Loucy (cell line): ENCODE measurements around the gene PGAM5.

ENCODE experiments used
- H2AFZ ChIP-seq: fragments of 200-600 bp; sonication (generic); 2 replicates; pipeline ENCODE4 v1.6.0; 2016; ENCODE audit warnings: antibody characterized with exemption, mild to moderate bottlenecking, low read length, moderate library complexity
- H3F3A ChIP-seq: fragments of 200-600 bp; 2 replicates; pipeline ENCODE4 v1.6.0; 2016; ENCODE audit warnings: antibody characterized with exemption, low read depth, mild to moderate bottlenecking
- H3K27me3 ChIP-seq: fragments of 200-600 bp; sonication (generic); 2 replicates; pipeline ENCODE4 v1.6.1; 2014; ENCODE audit warnings: low read length, mild to moderate bottlenecking; ENCODE audit not compliant: insufficient read depth, poor library complexity, severe bottlenecking
- H3K36me3 ChIP-seq: fragments of 200-600 bp; sonication (generic); 2 replicates; pipeline ENCODE4 v1.6.1; 2016; ENCODE audit warnings: low read length; ENCODE audit not compliant: insufficient read depth
- H3K4me1 ChIP-seq: fragments of 200-600 bp; sonication (generic); 2 replicates; pipeline ENCODE4 v1.5.1; 2014; ENCODE audit warnings: low read length, mild to moderate bottlenecking; ENCODE audit not compliant: insufficient read depth, poor library complexity, severe bottlenecking
- H3K4me2 ChIP-seq: fragments of 200-600 bp; sonication (generic); 2 replicates; pipeline ENCODE4 v1.6.0; 2014; ENCODE audit warnings: antibody characterized with exemption, low read length, low read depth, mild to moderate bottlenecking; ENCODE audit not compliant: poor library complexity, severe bottlenecking
- H3K4me3 ChIP-seq: fragments of 200-600 bp; sonication (generic); 2 replicates; pipeline ENCODE4 v1.5.1; 2014; ENCODE audit warnings: low read length, mild to moderate bottlenecking, mixed read lengths; ENCODE audit not compliant: poor library complexity, severe bottlenecking
- H3K79me2 ChIP-seq: fragments of 200-600 bp; sonication (generic); 2 replicates; pipeline ENCODE4 v1.6.1; 2014; ENCODE audit warnings: low read length; ENCODE audit not compliant: insufficient read depth
- H3K9ac ChIP-seq: fragments of 200-600 bp; sonication (generic); 2 replicates; pipeline ENCODE4 v1.6.0; 2014; ENCODE audit warnings: mild to moderate bottlenecking, low read depth, low read length, moderate library complexity; ENCODE audit not compliant: poor library complexity, severe bottlenecking
- H3K9me2 ChIP-seq: fragments of 200-600 bp; sonication (generic); replicated peaks from 2 replicates; pipeline ENCODE4 v1.6.1; 2016; ENCODE audit warnings: low read depth, low read length, mixed read lengths
- H3K9me3 ChIP-seq: fragments of 200-600 bp; sonication (generic); 2 replicates; pipeline ENCODE4 v1.6.1; 2014; ENCODE audit warnings: mild to moderate bottlenecking, antibody characterized with exemption, low read length, low read depth; ENCODE audit not compliant: insufficient read depth
- H4K20me1 ChIP-seq: fragments of 200-600 bp; sonication (generic); 2 replicates; pipeline ENCODE4 v1.6.0; 2014; ENCODE audit warnings: antibody characterized with exemption, low read length, mild to moderate bottlenecking; ENCODE audit not compliant: insufficient read depth, poor library complexity, severe bottlenecking
- EZH2phosphoT487 ChIP-seq: fragments of 200-600 bp; IDR thresholded peaks from 2 replicates; pipeline ENCODE4 v1.6.1; 2018; ENCODE audit warnings: antibody characterized with exemption, mild to moderate bottlenecking, moderate library complexity, borderline replicate concordance
- TF ChIP-seq, protein P1 (sequence below): fragments of 200-600 bp; sonication (generic); conservative IDR thresholded peaks from 2 replicates; pipeline ENCODE4 v1.5.1; 2014; ENCODE audit warnings: mild to moderate bottlenecking, antibody characterized with exemption, low read length

Gene PGAM5

DNA sequence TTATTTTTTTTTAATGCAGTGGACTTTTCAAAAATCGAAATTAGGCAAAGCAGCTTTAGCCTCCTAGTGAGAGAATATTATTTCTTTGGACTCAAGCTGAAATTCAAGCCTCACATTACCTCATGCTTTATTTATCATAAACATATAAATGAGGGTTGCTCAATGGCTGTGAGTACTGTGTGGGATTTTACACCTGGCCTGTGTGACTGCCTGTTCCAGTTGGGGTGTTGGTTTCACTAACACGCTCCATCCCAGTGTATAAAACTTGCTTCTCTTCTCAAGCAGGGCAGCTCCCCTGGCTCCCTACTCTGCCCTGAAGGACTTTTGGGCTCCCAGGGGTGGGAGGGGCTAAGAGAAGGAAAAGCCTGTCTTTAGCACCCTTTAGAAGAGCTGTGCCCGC, 36.0 kb downstream of the PGAM5 start:
- Histone ChIP-seq H3K79me2 (peaks cover 35% of the 10 kb centered on the region), H3K4me3 (no peak overlapping the region), H3K4me2 (no peak overlapping the region), H3F3A (no peaks in the 10 kb centered on the region), H4K20me1 (peaks cover 7% of the 10 kb centered on the region), H3K9me3 (no peaks in the 10 kb centered on the region), H3K4me1 (no peaks in the 10 kb centered on the region), H3K9me2 (no peaks in the 10 kb centered on the region), H3K9ac (no peak overlapping the region), H2AFZ (no peak overlapping the region), H3K36me3 (peaks cover 86% of the 10 kb centered on the region; the same call in 1 of the 2 replicates), H3K27me3 (no peaks in the 10 kb centered on the region)
- TF ChIP-seq, protein P1, sequence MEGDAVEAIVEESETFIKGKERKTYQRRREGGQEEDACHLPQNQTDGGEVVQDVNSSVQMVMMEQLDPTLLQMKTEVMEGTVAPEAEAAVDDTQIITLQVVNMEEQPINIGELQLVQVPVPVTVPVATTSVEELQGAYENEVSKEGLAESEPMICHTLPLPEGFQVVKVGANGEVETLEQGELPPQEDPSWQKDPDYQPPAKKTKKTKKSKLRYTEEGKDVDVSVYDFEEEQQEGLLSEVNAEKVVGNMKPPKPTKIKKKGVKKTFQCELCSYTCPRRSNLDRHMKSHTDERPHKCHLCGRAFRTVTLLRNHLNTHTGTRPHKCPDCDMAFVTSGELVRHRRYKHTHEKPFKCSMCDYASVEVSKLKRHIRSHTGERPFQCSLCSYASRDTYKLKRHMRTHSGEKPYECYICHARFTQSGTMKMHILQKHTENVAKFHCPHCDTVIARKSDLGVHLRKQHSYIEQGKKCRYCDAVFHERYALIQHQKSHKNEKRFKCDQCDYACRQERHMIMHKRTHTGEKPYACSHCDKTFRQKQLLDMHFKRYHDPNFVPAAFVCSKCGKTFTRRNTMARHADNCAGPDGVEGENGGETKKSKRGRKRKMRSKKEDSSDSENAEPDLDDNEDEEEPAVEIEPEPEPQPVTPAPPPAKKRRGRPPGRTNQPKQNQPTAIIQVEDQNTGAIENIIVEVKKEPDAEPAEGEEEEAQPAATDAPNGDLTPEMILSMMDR, result no peak
- TF ChIP-seq EZH2phosphoT487, result no peak

DNA sequence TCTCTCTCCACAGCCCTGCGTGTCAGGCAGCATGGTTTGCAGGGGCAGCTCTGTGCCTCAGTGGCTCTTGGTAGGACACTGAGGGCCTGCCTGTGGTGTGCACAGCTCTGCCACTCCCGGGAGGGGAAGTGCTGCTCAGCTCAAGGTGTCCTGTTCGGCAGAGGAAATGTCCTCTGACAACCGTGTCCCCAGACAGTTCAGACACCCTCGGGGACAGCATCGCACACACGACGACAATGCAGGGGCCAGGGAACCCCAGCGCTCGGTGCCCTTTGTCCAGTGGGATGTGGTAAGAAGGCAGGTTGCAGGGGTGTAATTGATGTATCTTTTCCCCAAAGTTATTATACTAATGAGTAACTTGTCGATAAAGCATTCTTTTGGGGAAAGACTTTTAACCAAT, 36.8 kb downstream of the PGAM5 start:
- Histone ChIP-seq H4K20me1 (peaks cover 11% of the 10 kb centered on the region), H3K9me2 (no peaks in the 10 kb centered on the region), H3K27me3 (no peaks in the 10 kb centered on the region), H3K4me2 (no peak overlapping the region), H3K36me3 (peaks cover 80% of the 10 kb centered on the region; the same call in 1 of the 2 replicates), H3K9ac (no peak overlapping the region), H3K4me1 (no peaks in the 10 kb centered on the region), H2AFZ (no peak overlapping the region), H3K9me3 (no peaks in the 10 kb centered on the region), H3F3A (no peaks in the 10 kb centered on the region), H3K79me2 (peaks cover 39% of the 10 kb centered on the region), H3K4me3 (no peak overlapping the region)
- TF ChIP-seq EZH2phosphoT487, result no peak
- TF ChIP-seq, protein P1, result no peak

DNA sequence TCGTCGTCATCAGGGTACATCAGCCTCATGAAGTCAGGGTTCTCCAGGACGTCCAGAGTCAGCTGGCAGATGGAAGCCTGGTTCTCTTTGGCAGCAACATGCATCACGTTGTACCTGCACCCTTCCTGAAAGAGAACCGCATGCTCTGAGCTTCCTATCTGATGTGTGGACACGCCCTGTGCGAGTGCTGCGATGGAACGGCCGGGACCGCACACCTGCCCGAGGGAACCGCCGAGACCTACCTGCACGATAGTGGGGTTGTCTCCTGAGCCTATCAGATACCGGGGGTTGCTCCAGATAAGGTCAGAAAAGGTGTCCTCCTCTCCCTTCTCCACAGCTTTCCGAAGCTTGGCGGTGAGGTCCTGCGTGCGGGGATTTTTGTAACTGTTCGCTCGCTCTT, 37.3 kb downstream of the PGAM5 start:
- Histone ChIP-seq H2AFZ (no peak overlapping the region), H3K9ac (no peak overlapping the region), H3K9me3 (no peaks in the 10 kb centered on the region), H3K4me3 (no peak overlapping the region), H3K36me3 (peaks cover 80% of the 10 kb centered on the region; the same call in 1 of the 2 replicates), H3K27me3 (no peaks in the 10 kb centered on the region), H3K79me2 (peaks cover 39% of the 10 kb centered on the region), H3K9me2 (no peaks in the 10 kb centered on the region), H3F3A (no peaks in the 10 kb centered on the region), H3K4me1 (no peaks in the 10 kb centered on the region), H3K4me2 (no peak overlapping the region), H4K20me1 (peaks cover 15% of the 10 kb centered on the region)
- no peak for TF ChIP-seq EZH2phosphoT487
- TF ChIP-seq, protein P1, result no peak
